GM23338 (cell line): Measurements from ENCODE around the gene DMWD. TPM values are rescaled to one million over a fixed set of nuclear protein-coding genes. Genes with fewer than 3 reads are reported as not detected.

Experiments used
- ATAC-seq: fragments of 200-7000 bp; cut with Tn5 transposase; 3 replicates; pipeline ENCODE4 v1.9.1; 2020
- DNase-seq: peaks from one replicate; pipeline ENCODE4 v3.0.0-alpha.2; 2015; ENCODE audit warnings: low spot score
- H2AFZ ChIP-seq: fragments of 200-600 bp; sonication (generic); 2 replicates; pipeline ENCODE4 v1.8.0; 2016; ENCODE audit warnings: antibody characterized with exemption, mild to moderate bottlenecking, moderate library complexity
- H3F3A ChIP-seq: fragments of 200-600 bp; sonication (generic); replicated peaks from 2 replicates; pipeline ENCODE4 v1.8.0; 2017; ENCODE audit warnings: antibody characterized with exemption, mixed run types, low read depth
- H3K27ac ChIP-seq: fragments of 200-600 bp; sonication (generic); 2 replicates; pipeline ENCODE4 v1.6.1; 2016; ENCODE audit warnings: low read depth
- H3K27me3 ChIP-seq: fragments of 200-600 bp; sonication (generic); 2 replicates; pipeline ENCODE4 v1.8.0; 2016; ENCODE audit warnings: mild to moderate bottlenecking, mixed run types, moderate library complexity; ENCODE audit not compliant: insufficient read depth
- H3K36me3 ChIP-seq: fragments of 200-600 bp; sonication (generic); 2 replicates; pipeline ENCODE4 v1.8.0; 2016; ENCODE audit warnings: mild to moderate bottlenecking; ENCODE audit not compliant: insufficient read depth
- H3K4me1 ChIP-seq: fragments of 200-600 bp; sonication (generic); 2 replicates; pipeline ENCODE4 v1.8.0; 2016; ENCODE audit warnings: mild to moderate bottlenecking, moderate library complexity; ENCODE audit not compliant: insufficient read depth
- H3K4me2 ChIP-seq: fragments of 200-600 bp; sonication (generic); 2 replicates; pipeline ENCODE4 v1.7.1; 2017; ENCODE audit warnings: mixed run types
- H3K4me3 ChIP-seq: fragments of 200-600 bp; sonication (generic); 2 replicates; pipeline ENCODE4 v1.6.1; 2016; ENCODE audit warnings: mixed run types
- H3K79me2 ChIP-seq: fragments of 200-600 bp; sonication (generic); replicated peaks from 2 replicates; pipeline ENCODE4 v1.8.0; 2017; ENCODE audit warnings: mild to moderate bottlenecking; ENCODE audit not compliant: insufficient read depth
- H3K9me2 ChIP-seq: fragments of 200-600 bp; sonication (generic); 2 replicates; pipeline ENCODE4 v1.8.0; 2017; ENCODE audit not compliant: insufficient read depth
- H4K20me1 ChIP-seq: fragments of 200-600 bp; sonication (generic); replicated peaks from 2 replicates; pipeline ENCODE4 v1.8.0; 2017; ENCODE audit warnings: mild to moderate bottlenecking; ENCODE audit not compliant: insufficient read depth
- H3K27ac Mint-ChIP-seq: 2 replicates; pipeline ENCODE4 v1.8.0; 2020; ENCODE audit warnings: inconsistent platforms, mild to moderate bottlenecking, moderate library complexity, mixed read lengths
- H3K27me3 Mint-ChIP-seq: 3 replicates; pipeline ENCODE4 v1.8.0; 2022; ENCODE audit warnings: low read depth, mild to moderate bottlenecking, moderate library complexity, mixed read lengths, inconsistent platforms; ENCODE audit not compliant: insufficient read depth, poor library complexity
- H3K36me3 Mint-ChIP-seq: 3 replicates; pipeline ENCODE4 v1.8.0; 2021; ENCODE audit warnings: low read depth, mild to moderate bottlenecking, inconsistent platforms, moderate library complexity, mixed read lengths
- H3K4me1 Mint-ChIP-seq: 3 replicates; pipeline ENCODE4 v1.8.0; 2020; ENCODE audit warnings: mild to moderate bottlenecking, inconsistent platforms, mixed read lengths
- H3K4me3 Mint-ChIP-seq: 3 replicates; pipeline ENCODE4 v1.8.0; 2021; ENCODE audit warnings: moderate library complexity, mild to moderate bottlenecking, inconsistent platforms, mixed read lengths
- H3K9me3 Mint-ChIP-seq: 3 replicates; pipeline ENCODE4 v1.8.0; 2020; ENCODE audit warnings: moderate library complexity, mild to moderate bottlenecking, inconsistent platforms, mixed read lengths
- EZH2phosphoT487 ChIP-seq: fragments of 200-600 bp; sonication (generic); IDR thresholded peaks from one replicate; pipeline ENCODE4 v1.8.1; 2018; ENCODE audit warnings: antibody characterized with exemption; ENCODE audit not compliant: unreplicated experiment
- JUNB ChIP-seq: IDR thresholded peaks from one replicate; pipeline ENCODE4 v1.6.1; 2016; ENCODE audit warnings: antibody characterized with exemption; ENCODE audit not compliant: unreplicated experiment
- NANOG ChIP-seq: IDR thresholded peaks from 2 replicates; pipeline ENCODE4 v1.6.1; 2016; ENCODE audit warnings: antibody characterized with exemption, borderline replicate concordance
- POLR2AphosphoS5 ChIP-seq: IDR thresholded peaks from 2 replicates; pipeline ENCODE4 v1.6.1; 2016; ENCODE audit warnings: antibody characterized with exemption, low read depth
- STAT1 ChIP-seq: IDR thresholded peaks from one replicate; pipeline ENCODE4 v1.6.1; 2016; ENCODE audit warnings: antibody characterized with exemption; ENCODE audit not compliant: unreplicated experiment
- ZNF462 ChIP-seq: fragments of 250-450 bp; sonication (Bioruptor Pico); IDR thresholded peaks from 2 replicates; pipeline ENCODE4 v1.5.0; 2020; ENCODE audit warnings: mild to moderate bottlenecking, moderate library complexity
- polyA plus RNA-seq: library from polyadenylated mRNA; unstranded; fragments of >200 nt; fragmentation: Nextera tagmentation; extraction: Ambion mirVana; gene quantifications from 2 replicates; pipeline ENCODE4 v1.2.1, GENCODE V29; 2016
- total RNA-seq: library from RNA; depleted of rRNA; stranded (reverse); fragments of >200 nt; shearing (Covaris generic); gene quantifications from 2 replicates; pipeline ENCODE4 v1.2.3, GENCODE V29; 2014
- TF ChIP-seq, protein P1 (sequence below): IDR thresholded peaks from 2 replicates; pipeline ENCODE4 v1.6.1; 2016; ENCODE audit warnings: antibody characterized with exemption

DMWD gene
- total and polyA plus RNA-seq, 2 experiments from 2014 or later, result 12.1 to 45.6 TPM

GRCh38 chr19:45768655-45768983 is 24.0 kb downstream of the DMWD start (continued):
- TF ChIP-seq, protein P1, sequence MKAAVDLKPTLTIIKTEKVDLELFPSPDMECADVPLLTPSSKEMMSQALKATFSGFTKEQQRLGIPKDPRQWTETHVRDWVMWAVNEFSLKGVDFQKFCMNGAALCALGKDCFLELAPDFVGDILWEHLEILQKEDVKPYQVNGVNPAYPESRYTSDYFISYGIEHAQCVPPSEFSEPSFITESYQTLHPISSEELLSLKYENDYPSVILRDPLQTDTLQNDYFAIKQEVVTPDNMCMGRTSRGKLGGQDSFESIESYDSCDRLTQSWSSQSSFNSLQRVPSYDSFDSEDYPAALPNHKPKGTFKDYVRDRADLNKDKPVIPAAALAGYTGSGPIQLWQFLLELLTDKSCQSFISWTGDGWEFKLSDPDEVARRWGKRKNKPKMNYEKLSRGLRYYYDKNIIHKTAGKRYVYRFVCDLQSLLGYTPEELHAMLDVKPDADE, result no peak
- TF ChIP-seq JUNB, result no peak
- no peak for TF ChIP-seq STAT1
- TF ChIP-seq ZNF462 (CRISPR knock-in tag), result no peak
- TF ChIP-seq NANOG, result no peak
- TF ChIP-seq EZH2phosphoT487, result no peak

DNA sequence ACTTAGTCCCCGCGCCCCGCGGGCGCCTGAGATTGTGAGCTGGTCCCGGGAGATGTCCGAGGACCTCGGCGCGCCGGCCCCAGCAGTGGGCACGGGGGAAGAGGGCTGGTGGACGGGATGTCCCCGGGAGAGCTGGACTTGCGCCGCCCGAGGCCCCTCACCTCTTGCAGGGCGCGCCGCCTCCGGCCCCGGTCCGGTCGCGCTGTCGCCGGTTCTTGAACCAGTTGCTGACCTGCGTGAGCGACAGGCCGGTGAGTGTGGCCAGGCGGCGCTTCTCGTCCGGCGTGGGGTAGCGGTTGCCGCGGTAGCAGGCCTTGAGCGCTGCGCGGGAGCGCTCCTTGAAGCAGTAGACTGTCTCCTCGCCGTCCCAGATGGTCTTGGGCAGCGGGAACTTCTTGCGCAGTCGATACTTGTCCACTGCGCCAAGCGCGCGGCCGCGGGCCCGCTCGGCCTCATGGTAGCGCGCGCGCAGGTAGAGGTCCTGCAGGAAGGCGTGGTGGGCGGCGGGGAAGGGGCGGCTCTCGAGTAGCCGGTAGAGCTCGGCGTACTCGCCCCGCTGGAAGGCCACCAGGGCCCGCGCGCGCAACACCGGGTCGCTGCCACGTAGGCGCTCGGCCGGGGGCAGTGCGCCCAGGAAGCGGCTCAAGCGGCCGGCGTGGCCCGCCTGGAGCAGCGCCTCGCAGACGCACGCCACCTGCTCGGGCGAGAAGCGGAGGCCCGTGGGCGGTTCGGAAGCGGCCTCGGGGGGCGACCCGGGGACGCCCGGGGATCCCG is 24.6 kb downstream of the DMWD start:
- peak; percentile 55 for TF ChIP-seq POLR2AphosphoS5
- TF ChIP-seq, protein P1, result no peak
- H3K4me3 Mint-ChIP-seq, result peak overlapping the region; percentile 86
- H4K20me1 ChIP-seq, result no peaks in the 10 kb centered on the region; the same call in 1 of the 2 replicates
- H3K27ac Mint-ChIP-seq, result peak overlapping the region; percentile 62; the same call in 1 of the 2 replicates
- H3K27me3 ChIP-seq, result no peaks in the 10 kb centered on the region
- H3K9me2 ChIP-seq, result no peaks in the 10 kb centered on the region
- H3K36me3 Mint-ChIP-seq, result peaks cover 10% of the 10 kb centered on the region
- peak overlapping the region; percentile 83 for H3K4me3 ChIP-seq
- H3F3A ChIP-seq, result peaks cover 19% of the 10 kb centered on the region
- peak; percentile 76 for DNase-seq
- no peaks in the 10 kb centered on the region for H3K36me3 ChIP-seq
- peak; percentile 0 for ATAC-seq
- no peak overlapping the region for H2AFZ ChIP-seq
- H3K9me3 Mint-ChIP-seq, result no peaks in the 10 kb centered on the region
- H3K27me3 Mint-ChIP-seq, result peaks cover 33% of the 10 kb centered on the region
- H3K79me2 ChIP-seq, result no peaks in the 10 kb centered on the region
- peaks cover 32% of the 10 kb centered on the region for H3K4me1 Mint-ChIP-seq
- H3K4me1 ChIP-seq, result peaks cover 40% of the 10 kb centered on the region
- no peak overlapping the region for H3K27ac ChIP-seq
- H3K4me2 ChIP-seq, result peak overlapping the region; percentile 94
